Measurements from ENCODE around the gene TSLP.

TSLP gene

GRCh38 chr5:111095982-111096381 is 24.5 kb downstream of the TSLP start:
- CTCF ChIA-PET: no interaction called here
- Histone ChIP-seq H3K4me1 (ENCODE audit: control extremely low read depth in 1 of 4, control insufficient read depth in 4 of 4, insufficient read depth in 4 of 4, low read length in 3 of 4) (peaks cover 6 to 22% (median 14%) of the 10 kb centered on the region in 4 experiments), H3K4me3 (ENCODE audit: control insufficient read depth in 1 of 7, extremely low read depth in 1 of 7, insufficient read depth in 4 of 7, low read depth in 2 of 7, low read length in 6 of 7) (no peak overlapping the region), H3K27me3 (replicated peaks in 2 of 5; ENCODE audit: control insufficient read depth in 4 of 5, insufficient read depth in 5 of 5, low read length in 4 of 5) (no peaks in the 10 kb centered on the region), H3K9me3 (ENCODE audit: control extremely low read depth in 1 of 5, control insufficient read depth in 4 of 5, insufficient read depth in 2 of 5, low read depth in 1 of 5, low read length in 4 of 5) (no peaks in the 10 kb centered on the region), H3K27ac (ENCODE audit: insufficient read depth in 1 of 2, low read depth in 1 of 2, low read length in 2 of 2, poor library complexity in 1 of 2, severe bottlenecking in 2 of 2) (no peak overlapping the region), H3K36me3 (ENCODE audit: control insufficient read depth in 4 of 4, insufficient read depth in 4 of 4, low read length in 3 of 4) (peaks cover 12 to 33% (median 23%) of the 10 kb centered on the region in 4 experiments)
- WGBS (ENCODE audit: insufficient coverage): no CpG with 5 or more reads among the region's 1 CpG
- POLR2A ChIA-PET: no interaction called here
- no peak for DNase-seq

GRCh38 chr5:111099058-111099778 is 27.7 kb downstream of the TSLP start:
- Histone ChIP-seq H3K9me3 (ENCODE audit: control extremely low read depth in 1 of 5, control insufficient read depth in 4 of 5, insufficient read depth in 2 of 5, low read depth in 1 of 5, low read length in 4 of 5) (no peaks in the 10 kb centered on the region), H3K27me3 (replicated peaks in 2 of 5; ENCODE audit: control insufficient read depth in 4 of 5, insufficient read depth in 5 of 5, low read length in 4 of 5) (no peaks in the 10 kb centered on the region), H3K27ac (ENCODE audit: insufficient read depth in 1 of 2, low read depth in 1 of 2, low read length in 2 of 2, poor library complexity in 1 of 2, severe bottlenecking in 2 of 2) (no peak overlapping the region), H3K4me1 (ENCODE audit: control extremely low read depth in 1 of 4, control insufficient read depth in 4 of 4, insufficient read depth in 4 of 4, low read length in 3 of 4) (peaks cover 0 to 4% (median 2%) of the 10 kb centered on the region in 4 experiments), H3K36me3 (ENCODE audit: control insufficient read depth in 4 of 4, insufficient read depth in 4 of 4, low read length in 3 of 4) (peaks cover 21 to 58% (median 46%) of the 10 kb centered on the region in 4 experiments), H3K4me3 (ENCODE audit: control insufficient read depth in 1 of 7, extremely low read depth in 1 of 7, insufficient read depth in 4 of 7, low read depth in 2 of 7, low read length in 6 of 7) (no peak overlapping the region)
- no peak for DNase-seq
- no CpG with 5 or more reads among the region's 1 CpG for WGBS (ENCODE audit: insufficient coverage)
- ChIA-PET CTCF (no interaction called here), POLR2A (no interaction called here)

GRCh38 chr5:111106320-111106948 is 34.9 kb downstream of the TSLP start:
- no CpG with 5 or more reads among the region's 2 CpGs for WGBS (ENCODE audit: insufficient coverage)
- no peak overlapping the region for H3K4me3 ChIP-seq (ENCODE audit: control insufficient read depth in 1 of 7, extremely low read depth in 1 of 7, insufficient read depth in 4 of 7, low read depth in 2 of 7, low read length in 6 of 7)
- no peaks in the 10 kb centered on the region for H3K27me3 ChIP-seq (replicated peaks in 2 of 5; ENCODE audit: control insufficient read depth in 4 of 5, insufficient read depth in 5 of 5, low read length in 4 of 5)
- no peak for DNase-seq
- H3K4me1 ChIP-seq (ENCODE audit: control extremely low read depth in 1 of 4, control insufficient read depth in 4 of 4, insufficient read depth in 4 of 4, low read length in 3 of 4): no peaks in the 10 kb centered on the region
- no peak overlapping the region for H3K27ac ChIP-seq (ENCODE audit: insufficient read depth in 1 of 2, low read depth in 1 of 2, low read length in 2 of 2, poor library complexity in 1 of 2, severe bottlenecking in 2 of 2)
- CTCF ChIA-PET: interaction anchor here (0.7 to 0.9 kb wide), 3 partner anchors 8 to 15 kb away, joined by 3 to 4 read pairs (median 3); no protein-coding TSS in a partner anchor
- POLR2A ChIA-PET: no interaction called here
- H3K36me3 ChIP-seq (ENCODE audit: control insufficient read depth in 4 of 4, insufficient read depth in 4 of 4, low read length in 3 of 4): peaks cover 23 to 84% (median 52%) of the 10 kb centered on the region in 4 experiments
- no peaks in the 10 kb centered on the region for H3K9me3 ChIP-seq (ENCODE audit: control extremely low read depth in 1 of 5, control insufficient read depth in 4 of 5, insufficient read depth in 2 of 5, low read depth in 1 of 5, low read length in 4 of 5)

GRCh38 chr5:111107371-111107770 is 35.9 kb downstream of the TSLP start:
- CTCF ChIA-PET: interaction anchor here (0.7 to 0.8 kb wide), 3 partner anchors 10 to 16 kb away, joined by 3 to 4 read pairs (median 4); no protein-coding TSS in a partner anchor
- Histone ChIP-seq H3K4me1 (ENCODE audit: control extremely low read depth in 1 of 4, control insufficient read depth in 4 of 4, insufficient read depth in 4 of 4, low read length in 3 of 4) (no peaks in the 10 kb centered on the region), H3K36me3 (ENCODE audit: control insufficient read depth in 4 of 4, insufficient read depth in 4 of 4, low read length in 3 of 4) (peaks cover 20 to 86% (median 55%) of the 10 kb centered on the region in 4 experiments), H3K27ac (ENCODE audit: insufficient read depth in 1 of 2, low read depth in 1 of 2, low read length in 2 of 2, poor library complexity in 1 of 2, severe bottlenecking in 2 of 2) (no peak overlapping the region), H3K9me3 (ENCODE audit: control extremely low read depth in 1 of 5, control insufficient read depth in 4 of 5, insufficient read depth in 2 of 5, low read depth in 1 of 5, low read length in 4 of 5) (no peaks in the 10 kb centered on the region), H3K27me3 (replicated peaks in 2 of 5; ENCODE audit: control insufficient read depth in 4 of 5, insufficient read depth in 5 of 5, low read length in 4 of 5) (no peaks in the 10 kb centered on the region), H3K4me3 (ENCODE audit: control insufficient read depth in 1 of 7, extremely low read depth in 1 of 7, insufficient read depth in 4 of 7, low read depth in 2 of 7, low read length in 6 of 7) (no peak overlapping the region)
- POLR2A ChIA-PET: no interaction called here
- WGBS (ENCODE audit: insufficient coverage): no CpG with 5 or more reads among the region's 2 CpGs
- no peak for DNase-seq

- no peak overlapping the region for H3K4me3 ChIP-seq (ENCODE audit: control insufficient read depth in 1 of 7, extremely low read depth in 1 of 7, insufficient read depth in 4 of 7, low read depth in 2 of 7, low read length in 6 of 7)
- ChIA-PET POLR2A (no interaction called here), CTCF (no interaction called here)
- WGBS (ENCODE audit: insufficient coverage): 94% methylated on average over 2 of the region's 3 CpGs
- H3K9me3 ChIP-seq (ENCODE audit: control extremely low read depth in 1 of 5, control insufficient read depth in 4 of 5, insufficient read depth in 2 of 5, low read depth in 1 of 5, low read length in 4 of 5): no peaks in the 10 kb centered on the region
- DNase-seq: no peak
- H3K27me3 ChIP-seq (replicated peaks in 2 of 5; ENCODE audit: control insufficient read depth in 4 of 5, insufficient read depth in 5 of 5, low read length in 4 of 5): no peaks in the 10 kb centered on the region
- H3K36me3 ChIP-seq (ENCODE audit: control insufficient read depth in 4 of 4, insufficient read depth in 4 of 4, low read length in 3 of 4): peaks cover 7 to 66% (median 34%) of the 10 kb centered on the region in 4 experiments
- no peak overlapping the region for H3K27ac ChIP-seq (ENCODE audit: insufficient read depth in 1 of 2, low read depth in 1 of 2, low read length in 2 of 2, poor library complexity in 1 of 2, severe bottlenecking in 2 of 2)
- H3K4me1 ChIP-seq (ENCODE audit: control extremely low read depth in 1 of 4, control insufficient read depth in 4 of 4, insufficient read depth in 4 of 4, low read length in 3 of 4): peaks cover 0 to 8% (median 1%) of the 10 kb centered on the region in 4 experiments
Observed at GRCh38 chr5:111111956-111112355, 40.4 kb downstream of the TSLP start.

- peaks cover 7 to 67% (median 35%) of the 10 kb centered on the region in 4 experiments for H3K36me3 ChIP-seq (ENCODE audit: control insufficient read depth in 4 of 4, insufficient read depth in 4 of 4, low read length in 3 of 4)
- no peak for DNase-seq
- peaks cover 0 to 12% (median 1%) of the 10 kb centered on the region in 4 experiments for H3K4me1 ChIP-seq (ENCODE audit: control extremely low read depth in 1 of 4, control insufficient read depth in 4 of 4, insufficient read depth in 4 of 4, low read length in 3 of 4)
- no peaks in the 10 kb centered on the region for H3K9me3 ChIP-seq (ENCODE audit: control extremely low read depth in 1 of 5, control insufficient read depth in 4 of 5, insufficient read depth in 2 of 5, low read depth in 1 of 5, low read length in 4 of 5)
- H3K4me3 ChIP-seq (ENCODE audit: control insufficient read depth in 1 of 7, extremely low read depth in 1 of 7, insufficient read depth in 4 of 7, low read depth in 2 of 7, low read length in 6 of 7): no peak overlapping the region
- ChIA-PET CTCF (interaction anchor here (0.7 to 1.5 kb wide), 3 partner anchors 8 to 20 kb away, joined by 3 to 5 read pairs (median 3); no protein-coding TSS in a partner anchor), POLR2A (no interaction called here)
- no peaks in the 10 kb centered on the region for H3K27me3 ChIP-seq (replicated peaks in 2 of 5; ENCODE audit: control insufficient read depth in 4 of 5, insufficient read depth in 5 of 5, low read length in 4 of 5)
- no peak overlapping the region for H3K27ac ChIP-seq (ENCODE audit: insufficient read depth in 1 of 2, low read depth in 1 of 2, low read length in 2 of 2, poor library complexity in 1 of 2, severe bottlenecking in 2 of 2)
- 100% methylated on average over 1 of the region's 3 CpGs for WGBS (ENCODE audit: insufficient coverage)
Observed at GRCh38 chr5:111113678-111114077, 42.2 kb downstream of the TSLP start.

- ChIA-PET POLR2A (no interaction called here), CTCF (interaction anchor here (1.5 kb wide), 1 partner anchor 22 kb away, joined by 5 read pairs; no protein-coding TSS in a partner anchor)
Observed at GRCh38 chr5:111115229-111115628, 43.7 kb downstream of the TSLP start.

More at GRCh38 chr5:111115229-111115628, 43.7 kb downstream of the TSLP start:
- H3K4me1 ChIP-seq (ENCODE audit: control extremely low read depth in 1 of 4, control insufficient read depth in 4 of 4, insufficient read depth in 4 of 4, low read length in 3 of 4): peaks cover 0 to 12% (median 1%) of the 10 kb centered on the region in 4 experiments
- H3K27me3 ChIP-seq (replicated peaks in 2 of 5; ENCODE audit: control insufficient read depth in 4 of 5, insufficient read depth in 5 of 5, low read length in 4 of 5): no peaks in the 10 kb centered on the region
- no CpG with 5 or more reads among the region's 1 CpG for WGBS (ENCODE audit: insufficient coverage)
- DNase-seq: no peak
- peaks cover 7 to 62% (median 36%) of the 10 kb centered on the region in 4 experiments for H3K36me3 ChIP-seq (ENCODE audit: control insufficient read depth in 4 of 4, insufficient read depth in 4 of 4, low read length in 3 of 4)
- no peaks in the 10 kb centered on the region for H3K9me3 ChIP-seq (ENCODE audit: control extremely low read depth in 1 of 5, control insufficient read depth in 4 of 5, insufficient read depth in 2 of 5, low read depth in 1 of 5, low read length in 4 of 5)
- H3K27ac ChIP-seq (ENCODE audit: insufficient read depth in 1 of 2, low read depth in 1 of 2, low read length in 2 of 2, poor library complexity in 1 of 2, severe bottlenecking in 2 of 2): no peak overlapping the region
- no peak overlapping the region for H3K4me3 ChIP-seq (ENCODE audit: control insufficient read depth in 1 of 7, extremely low read depth in 1 of 7, insufficient read depth in 4 of 7, low read depth in 2 of 7, low read length in 6 of 7)
